ENCODE data around the gene SLC43A2. TPM values are rescaled to one million over a fixed set of nuclear protein-coding genes. Genes with fewer than 3 reads are reported as not detected.

The SLC43A2 gene
- total RNA-seq, 1 experiment from 2014 or later: 12.9 TPM

DNA sequence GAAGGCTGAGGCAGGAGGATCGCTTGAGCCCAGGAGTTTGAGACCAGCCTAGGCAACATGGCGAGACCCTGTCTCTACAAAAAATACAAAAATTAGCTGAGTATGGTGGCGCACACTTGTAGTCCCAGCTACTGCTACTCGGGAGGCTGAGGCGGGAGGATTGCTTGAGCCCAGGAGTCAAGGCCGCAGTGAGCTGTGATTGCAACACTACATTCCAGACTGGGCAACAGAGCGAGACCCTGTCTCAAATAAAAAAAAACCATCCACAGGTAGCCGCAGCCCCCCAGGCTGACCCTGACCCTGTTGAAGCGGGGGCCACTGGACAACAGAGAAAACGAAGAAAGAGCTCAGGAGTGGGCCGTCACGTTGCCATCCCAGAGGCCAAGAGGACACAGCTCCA lies 4.0 kb downstream of the SLC43A2 start:
- no peak overlapping the region for H2BK120ac ChIP-seq (ENCODE audit: low read depth, low read length, poor library complexity, severe bottlenecking)
- WGBS (ENCODE audit: extremely low coverage, insufficient read length, low lambda C conversion rate): no CpG with 5 or more reads among the region's 12 CpGs
- H3K4me2 ChIP-seq (ENCODE audit: insufficient read depth, insufficient read length, low read length): no peak overlapping the region
- no peak overlapping the region for H4K91ac ChIP-seq (ENCODE audit: insufficient read length, low read depth, low read length)
- H3K36me3 Mint-ChIP-seq (ENCODE audit: insufficient read depth in 1 of 3, low read depth in 3 of 3): peaks cover 0 to 5% (median 3%) of the 10 kb centered on the region in 3 experiments; a peak in 5 of 7 replicates
- H3K9ac ChIP-seq (ENCODE audit: extremely low read depth, insufficient read length, low read length): no peak overlapping the region
- peaks cover 26 to 28% of the 10 kb centered on the region in 2 experiments for H3K4me1 Mint-ChIP-seq
- H4K20me1 ChIP-seq (ENCODE audit: control insufficient read depth, insufficient read depth, insufficient read length): no peaks in the 10 kb centered on the region
- no peak overlapping the region for H2BK20ac ChIP-seq (ENCODE audit: low read depth, low read length, poor library complexity, severe bottlenecking)
- H3K18ac ChIP-seq (ENCODE audit: insufficient read length, low read depth, low read length): no peak overlapping the region
- no peaks in the 10 kb centered on the region for H3K27me3 ChIP-seq (ENCODE audit: insufficient read depth, low read length)
- H3K4me1 ChIP-seq (ENCODE audit: insufficient read depth, low read length): no peaks in the 10 kb centered on the region; the same call in 1 of the 2 replicates
- no peak overlapping the region for H3K23ac ChIP-seq (ENCODE audit: insufficient read length, low read depth, low read length)
- H2BK15ac ChIP-seq (ENCODE audit: low read depth, low read length): no peak overlapping the region
- H2BK5ac ChIP-seq (ENCODE audit: insufficient read length, low read length): no peak overlapping the region
- no peak overlapping the region for H2BK12ac ChIP-seq (ENCODE audit: insufficient read length, low read depth, low read length)
- TF ChIP-seq CTCF (conservative IDR thresholded peaks at IDR 0.05): no peak
- no peak for DNase-seq
- H3K14ac ChIP-seq (ENCODE audit: insufficient read depth, low read length): no peak overlapping the region; the same call in 1 of the 2 replicates
- no peaks in the 10 kb centered on the region; the same call in 1 of the 2 replicates for H3K27me3 Mint-ChIP-seq (ENCODE audit: low read depth)
- no peak overlapping the region for H3K56ac ChIP-seq (ENCODE audit: insufficient read length, low read depth, low read length)
- H3K4ac ChIP-seq (ENCODE audit: low read depth, low read length): no peak overlapping the region
- H4K8ac ChIP-seq (replicated peaks; ENCODE audit: insufficient read length, low read depth, low read length): no peak overlapping the region
- H3K27ac Mint-ChIP-seq: no peak overlapping the region; a peak in 2 of 7 replicates
- no peaks in the 10 kb centered on the region for H3K9me3 ChIP-seq (ENCODE audit: control insufficient read depth, low read depth, low read length)
- H3K23me2 ChIP-seq (ENCODE audit: insufficient read length, low read depth, low read length, poor library complexity, severe bottlenecking): peaks cover 14% of the 10 kb centered on the region
- no peaks in the 10 kb centered on the region for H3K9me3 Mint-ChIP-seq
- no peaks in the 10 kb centered on the region; the same call in 1 of the 2 replicates for H3K79me2 ChIP-seq (ENCODE audit: insufficient read depth, low read length)
- H4K5ac ChIP-seq (ENCODE audit: insufficient read length, low read depth, low read length): no peak overlapping the region
- H2AK5ac ChIP-seq (ENCODE audit: insufficient read length, low read length): no peak overlapping the region
- no peak overlapping the region for H3K4me3 Mint-ChIP-seq
- no peaks in the 10 kb centered on the region for H3K79me1 ChIP-seq (ENCODE audit: insufficient read depth, low read depth, low read length, poor library complexity, severe bottlenecking)
- H3T11ph ChIP-seq (ENCODE audit: low read length): no peak overlapping the region
- no peak overlapping the region for H3K27ac ChIP-seq (ENCODE audit: insufficient read length, low read depth, low read length)
- H2AFZ ChIP-seq (ENCODE audit: low read length): no peak overlapping the region

Measured in H9 (cell line).